Ascending aorta (tissue), 2 donors: ENCODE data around the gene HOXC5. TPM values are rescaled to one million over a fixed set of nuclear protein-coding genes. Genes with fewer than 3 reads are reported as not detected.

Source experiments
- DNase-seq, 2 donors: peaks; one replicate each; pipeline ENCODE4 v3.0.0-alpha.2; 2019; ENCODE audit warnings: low spot score in 2 of 2
- H3K27ac ChIP-seq, 2 donors: fragments of 200-600 bp; sonication (generic); one replicate each; pipeline ENCODE4 v1.5.1; 2016 to 2017; ENCODE audit warnings: mild to moderate bottlenecking in 1 of 2
- H3K27me3 ChIP-seq: fragments of 200-600 bp; sonication (generic); one replicate; pipeline ENCODE4 v1.5.1; 2017
- H3K36me3 ChIP-seq, 2 donors: fragments of 200-600 bp; sonication (generic); one replicate each; pipeline ENCODE4 v1.5.1; 2016
- H3K4me1 ChIP-seq, 2 donors: fragments of 200-600 bp; sonication (generic); one replicate each; pipeline ENCODE4 v1.5.1; 2016 to 2017; ENCODE audit warnings: mild to moderate bottlenecking in 1 of 2
- H3K4me3 ChIP-seq, 2 donors: fragments of 200-600 bp; sonication (generic); one replicate each; pipeline ENCODE4 v1.5.1; 2016 to 2017; ENCODE audit warnings: mild to moderate bottlenecking in 1 of 2
- H3K9me3 ChIP-seq, 2 donors: fragments of 200-600 bp; sonication (generic); one replicate each; pipeline ENCODE4 v1.5.1; 2016
- CTCF ChIP-seq, 3 experiments: fragments of 200-600 bp in 2 of 3; fragments of 450-650 bp in 1 of 3; sonication (generic) in 2 of 3; IDR thresholded peaks; one replicate each; pipeline ENCODE4 v1.5.1; 2016 to 2019; ENCODE audit warnings: antibody characterized with exemption in 3 of 3, mild to moderate bottlenecking in 1 of 3, moderate library complexity in 1 of 3
- intact Hi-C: fragments of 100-400 bp; cut with DNase I; formaldehyde crosslinking; loops from one replicate; pipeline ENCODE4 v1.15.1; 2023
- total RNA-seq: library from RNA; depleted of rRNA; stranded (reverse); fragments of >200 nt; gene quantifications from one replicate; pipeline ENCODE4 v1.1.0, GENCODE V29; 2016

Gene HOXC5
- total RNA-seq, 1 donor from 2014 or later, result not detected

DNA sequence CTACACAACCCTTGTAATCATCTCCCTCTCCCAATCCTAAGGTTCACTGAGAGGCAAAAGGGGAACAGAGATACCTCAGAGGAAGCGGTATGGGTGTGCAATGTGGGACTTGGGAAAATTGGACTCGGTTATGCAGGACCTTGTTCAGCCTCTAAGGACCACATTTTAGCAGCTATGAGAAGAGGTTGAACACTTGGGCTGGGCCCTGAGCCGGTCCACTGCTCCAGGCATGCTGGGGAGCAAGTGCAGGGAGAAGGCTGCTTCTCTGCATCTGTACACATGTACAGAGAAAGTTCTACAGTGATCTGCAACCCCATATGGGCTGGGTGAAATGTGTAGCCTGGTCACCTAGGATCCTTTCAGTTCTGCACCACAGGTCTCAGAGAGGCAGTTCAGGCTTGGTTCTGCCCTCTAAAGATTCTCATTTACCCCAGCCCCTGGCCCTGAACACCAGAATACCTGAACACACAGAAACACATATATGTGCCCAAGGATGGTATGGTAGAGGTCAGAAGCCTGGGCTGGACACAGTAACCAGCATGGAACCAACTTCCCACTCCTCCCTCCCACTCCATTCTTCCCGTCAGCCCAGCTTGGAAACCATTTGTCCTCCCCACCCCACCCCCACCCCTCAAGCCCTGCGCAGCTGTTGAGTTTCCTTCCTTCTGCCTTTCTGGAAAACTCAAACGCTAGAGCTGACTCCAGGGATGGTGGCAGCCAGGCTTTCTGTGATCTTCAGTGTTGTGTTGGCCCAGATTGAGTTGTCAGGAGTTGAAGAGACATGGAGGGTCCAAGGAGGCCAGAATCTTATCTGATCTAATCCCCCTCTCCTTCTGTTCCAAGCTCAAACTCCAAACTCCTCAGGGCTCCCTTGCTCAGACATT lies 10.4 kb downstream of the HOXC5 start:
- no peak for TF ChIP-seq CTCF (IDR thresholded peaks at IDR 0.05)
- H3K27ac ChIP-seq, result no peak overlapping the region
- H3K9me3 ChIP-seq, result no peaks in the 10 kb centered on the region
- H3K36me3 ChIP-seq, result no peaks in the 10 kb centered on the region
- H3K27me3 ChIP-seq, result no peaks in the 10 kb centered on the region
- DNase-seq, result no peak
- no peaks in the 10 kb centered on the region for H3K4me1 ChIP-seq
- no peak overlapping the region for H3K4me3 ChIP-seq
- intact Hi-C loops, result no loop called here

DNA sequence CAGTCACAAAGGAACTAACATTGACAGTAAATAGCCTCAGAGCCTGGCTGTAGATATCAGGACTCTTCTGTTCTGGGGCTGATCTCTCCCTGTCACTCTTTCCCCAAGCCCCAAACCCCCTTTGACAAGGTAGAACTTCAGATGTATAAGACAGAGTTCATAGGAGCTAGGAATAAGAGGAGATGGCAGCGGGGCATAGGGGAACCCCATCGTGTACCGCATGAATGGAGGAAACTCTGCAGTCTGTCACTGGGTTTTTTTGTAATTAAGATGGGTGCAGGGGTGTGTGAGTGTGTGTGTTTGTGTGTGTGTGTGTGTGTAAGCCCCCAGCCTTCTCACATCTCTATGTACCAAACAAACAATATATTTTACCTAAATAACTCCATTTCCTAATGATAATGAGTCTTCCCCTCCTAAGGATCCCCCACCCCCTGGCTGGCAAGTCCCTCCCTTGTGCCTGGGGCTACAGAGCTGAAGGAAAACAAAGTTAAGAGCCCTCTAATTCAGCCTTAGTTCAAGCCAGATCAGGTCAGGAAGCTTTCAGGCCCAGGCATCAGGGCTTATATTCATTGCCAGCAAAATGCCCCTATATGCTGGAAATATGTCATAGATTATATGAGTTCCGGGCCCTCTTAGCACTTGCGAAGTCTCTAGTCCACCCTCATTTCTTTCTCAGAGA lies 11.7 kb downstream of the HOXC5 start:
- no peak for DNase-seq
- H3K36me3 ChIP-seq, result no peaks in the 10 kb centered on the region
- TF ChIP-seq CTCF (IDR thresholded peaks at IDR 0.05), result no peak
- no peaks in the 10 kb centered on the region for H3K9me3 ChIP-seq
- intact Hi-C loops, result no loop called here
- no peaks in the 10 kb centered on the region for H3K27me3 ChIP-seq
- H3K4me1 ChIP-seq, result no peaks in the 10 kb centered on the region
- H3K4me3 ChIP-seq, result no peak overlapping the region
- H3K27ac ChIP-seq, result no peak overlapping the region

DNA sequence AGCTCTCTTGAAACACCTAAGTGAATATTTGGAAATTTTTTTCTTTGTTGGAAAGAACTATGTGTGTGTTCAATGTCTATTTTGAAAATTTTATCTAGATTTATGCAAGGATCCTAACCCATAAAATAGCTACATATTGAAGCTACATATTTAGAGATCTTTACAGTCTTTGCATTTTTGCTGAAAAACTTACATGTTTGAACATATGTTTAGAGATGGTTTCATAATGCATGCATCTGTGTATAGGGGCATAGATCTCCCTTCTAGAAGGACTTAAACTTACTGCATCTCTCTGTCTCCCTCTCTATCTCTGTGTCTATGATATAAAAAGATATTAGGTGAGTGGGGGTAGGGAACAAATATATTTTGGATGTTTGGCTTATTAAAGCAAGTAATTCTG lies 12.6 kb downstream of the HOXC5 start:
- H3K36me3 ChIP-seq, result no peaks in the 10 kb centered on the region
- H3K27ac ChIP-seq, result no peak overlapping the region
- DNase-seq, result no peak
- no peak for TF ChIP-seq CTCF (IDR thresholded peaks at IDR 0.05)
- H3K4me1 ChIP-seq, result no peaks in the 10 kb centered on the region
- no peaks in the 10 kb centered on the region for H3K9me3 ChIP-seq
- H3K4me3 ChIP-seq, result no peak overlapping the region
- intact Hi-C loops, result no loop called here
- H3K27me3 ChIP-seq, result no peaks in the 10 kb centered on the region

- Histone ChIP-seq H3K27me3 (no peaks in the 10 kb centered on the region), H3K27ac (no peak overlapping the region), H3K4me3 (no peak overlapping the region), H3K36me3 (no peaks in the 10 kb centered on the region), H3K9me3 (no peaks in the 10 kb centered on the region), H3K4me1 (no peaks in the 10 kb centered on the region)
- TF ChIP-seq CTCF (IDR thresholded peaks at IDR 0.05), result no peak
- no peak for DNase-seq
- intact Hi-C loops, result no loop called here
Measured at GRCh38 chr12:54045868-54046521, 13.1 kb downstream of the HOXC5 start.

DNA sequence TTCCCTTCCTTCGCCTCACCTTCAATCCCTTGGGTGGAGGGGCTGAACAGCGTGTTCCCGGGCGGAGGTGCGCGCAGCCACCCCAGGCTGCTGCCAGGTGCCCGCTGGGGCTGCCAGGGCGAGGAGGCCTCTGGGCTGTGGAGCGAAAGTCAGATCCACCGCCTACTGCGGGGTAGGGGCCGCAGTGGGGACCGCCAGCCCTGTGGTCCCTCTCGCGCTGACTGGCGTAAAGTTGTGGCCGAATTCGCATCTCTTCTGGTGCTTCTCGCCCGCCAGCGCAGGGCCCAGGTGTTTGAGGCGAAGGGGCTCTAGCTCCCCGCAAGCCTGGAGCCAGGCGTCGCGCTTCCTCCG lies 13.9 kb downstream of the HOXC5 start:
- no peaks in the 10 kb centered on the region for H3K9me3 ChIP-seq
- no peaks in the 10 kb centered on the region for H3K4me1 ChIP-seq
- no peaks in the 10 kb centered on the region for H3K27me3 ChIP-seq
- no peak for TF ChIP-seq CTCF (IDR thresholded peaks at IDR 0.05)
- H3K36me3 ChIP-seq, result no peaks in the 10 kb centered on the region
- intact Hi-C loops, result no loop called here
- no peak overlapping the region for H3K4me3 ChIP-seq
- no peak for DNase-seq
- no peak overlapping the region for H3K27ac ChIP-seq
